WTC11 (cell line): ENCODE measurements around the gene ACYP2. TPM values are rescaled to one million over a fixed set of nuclear protein-coding genes. Genes with fewer than 3 reads are reported as not detected.

ENCODE experiments used
- ATAC-seq: fragments of 200-7000 bp; cut with Tn5 transposase; 2 replicates; pipeline ENCODE4 v1.10.0; 2021; ENCODE audit warnings: mild to moderate bottlenecking, moderate library complexity
- CTCF ChIA-PET: fragments of 300-600 bp; sonication (Branson Sonifier 250); formaldehyde crosslinking; loops from one replicate; lab custom pipeline; 2021; ENCODE audit warnings: antibody characterized with exemption; lab: Charles Lee
- POLR2A ChIA-PET: fragments of 350-600 bp; sonication (Branson Sonifier 250); formaldehyde crosslinking; loops from one replicate; lab custom pipeline; 2021; ENCODE audit warnings: antibody characterized with exemption; lab: Charles Lee
- DNase-seq: peaks from one replicate; pipeline ENCODE4 v3.0.0; 2021; ENCODE audit warnings: low spot score
- H3K27ac Mint-ChIP-seq: 2 replicates; pipeline ENCODE4 v1.8.0; 2021; ENCODE audit warnings: mixed read lengths
- H3K27me3 Mint-ChIP-seq: 2 replicates; pipeline ENCODE4 v1.8.0; 2021; ENCODE audit warnings: low read depth, mild to moderate bottlenecking, moderate library complexity, mixed read lengths
- H3K36me3 Mint-ChIP-seq: 2 replicates; pipeline ENCODE4 v1.8.0; 2021; ENCODE audit warnings: mixed read lengths
- H3K4me1 Mint-ChIP-seq: 2 replicates; pipeline ENCODE4 v1.8.0; 2022; ENCODE audit warnings: mixed read lengths
- H3K4me3 Mint-ChIP-seq: 2 replicates; pipeline ENCODE4 v1.8.0; 2021; ENCODE audit warnings: mild to moderate bottlenecking, moderate library complexity, mixed read lengths
- H3K9me3 Mint-ChIP-seq: 2 replicates; pipeline ENCODE4 v1.8.0; 2021; ENCODE audit warnings: mixed read lengths
- ATF3 ChIP-seq: sonication (generic); formaldehyde crosslinking; conservative IDR thresholded peaks from 2 replicates; pipeline ENCODE4 v1.8.1; 2022; ENCODE audit warnings: mild to moderate bottlenecking, missing genetic modification reagents
- CBFB ChIP-seq: sonication (generic); formaldehyde crosslinking; IDR thresholded peaks from 2 replicates; pipeline ENCODE4 v1.8.1; 2022; ENCODE audit warnings: mild to moderate bottlenecking, low read depth, missing genetic modification reagents
- CDX4 ChIP-seq: fragments of 250-450 bp; sonication (Bioruptor Pico); IDR thresholded peaks from 2 replicates; pipeline ENCODE4 v1.9.0; 2021; ENCODE audit warnings: moderate library complexity, mild to moderate bottlenecking, inconsistent platforms, borderline replicate concordance
- CREB1 ChIP-seq: sonication (generic); formaldehyde crosslinking; IDR thresholded peaks from 2 replicates; pipeline ENCODE4 v1.8.0; 2023; ENCODE audit warnings: mild to moderate bottlenecking, missing genetic modification reagents
- CTCF ChIP-seq: fragments of 200-600 bp; IDR thresholded peaks from 2 replicates; pipeline ENCODE4 v1.8.0; 2022; ENCODE audit warnings: antibody characterized with exemption
- ETV6 ChIP-seq: sonication (generic); formaldehyde crosslinking; IDR thresholded peaks from 2 replicates; pipeline ENCODE4 v1.8.1; 2022; ENCODE audit warnings: mild to moderate bottlenecking, missing genetic modification reagents
- GTF2I ChIP-seq: fragments of 250-450 bp; sonication (Bioruptor Pico); conservative IDR thresholded peaks from 2 replicates; pipeline ENCODE4 v1.4.0; 2021; ENCODE audit warnings: mild to moderate bottlenecking
- IRF1 ChIP-seq: sonication (generic); formaldehyde crosslinking; IDR thresholded peaks from 2 replicates; pipeline ENCODE4 v1.8.0; 2023; ENCODE audit warnings: missing genetic modification reagents
- JUN ChIP-seq: sonication (generic); formaldehyde crosslinking; IDR thresholded peaks from 2 replicates; pipeline ENCODE4 v1.8.0; 2023; ENCODE audit warnings: mild to moderate bottlenecking, missing genetic modification reagents
- NFYB ChIP-seq: sonication (generic); formaldehyde crosslinking; conservative IDR thresholded peaks from 2 replicates; pipeline ENCODE4 v1.8.0; 2022; ENCODE audit warnings: low read depth, missing genetic modification reagents
- NR3C1 ChIP-seq: sonication (generic); formaldehyde crosslinking; conservative IDR thresholded peaks from 2 replicates; pipeline ENCODE4 v1.8.1; 2023; ENCODE audit warnings: low read depth, mild to moderate bottlenecking, missing genetic modification reagents
- SP1 ChIP-seq: sonication (generic); formaldehyde crosslinking; conservative IDR thresholded peaks from 2 replicates; pipeline ENCODE4 v1.8.1; 2022; ENCODE audit warnings: missing genetic modification reagents
- TEAD4 ChIP-seq: sonication (generic); formaldehyde crosslinking; IDR thresholded peaks from 2 replicates; pipeline ENCODE4 v1.8.0; 2022; ENCODE audit warnings: mild to moderate bottlenecking, missing genetic modification reagents
- USF1 ChIP-seq: sonication (generic); formaldehyde crosslinking; IDR thresholded peaks from 2 replicates; pipeline ENCODE4 v1.8.0; 2022; ENCODE audit warnings: mild to moderate bottlenecking, missing genetic modification reagents
- USF2 ChIP-seq: sonication (generic); formaldehyde crosslinking; IDR thresholded peaks from 2 replicates; pipeline ENCODE4 v1.8.1; 2023; ENCODE audit warnings: mild to moderate bottlenecking, missing genetic modification reagents, moderate library complexity
- ZNF416 ChIP-seq: fragments of 250-450 bp; sonication (Bioruptor Pico); IDR thresholded peaks from 2 replicates; pipeline ENCODE4 v1.9.0; 2021; ENCODE audit warnings: mild to moderate bottlenecking, inconsistent platforms
- ZNF532 ChIP-seq: fragments of 250-450 bp; sonication (Bioruptor Pico); IDR thresholded peaks from 2 replicates; pipeline ENCODE4 v1.9.0; 2021; ENCODE audit warnings: mild to moderate bottlenecking, borderline replicate concordance
- total RNA-seq: library from RNA; stranded (reverse); gene quantifications from 3 replicates; pipeline ENCODE4 v1.2.3, GENCODE V29; 2021

ACYP2 gene
- total RNA-seq, 1 experiment from 2014 or later = 4.4 TPM

- TF ChIP-seq GTF2I (no peak), SP1 (no peak), IRF1 (CRISPR knock-in tag) (no peak)
- TF ChIP-seq, all 79 proteins: peak for 0
Observed at GRCh38 chr2:54189539-54189938, 74.1 kb downstream of the ACYP2 start (continued).

GRCh38 chr2:54191361-54192135, 76.1 kb downstream of the ACYP2 start:
- H3K27me3 Mint-ChIP-seq = no peaks in the 10 kb centered on the region
- H3K27ac Mint-ChIP-seq = no peak overlapping the region
- POLR2A ChIA-PET = no interaction called here
- H3K4me1 Mint-ChIP-seq = no peaks in the 10 kb centered on the region
- DNase-seq = no peak
- no peak overlapping the region for H3K4me3 Mint-ChIP-seq
- TF ChIP-seq TEAD4 (no peak), IRF1 (CRISPR knock-in tag) (no peak), CBFB (CRISPR knock-in tag) (no peak), NFYB (no peak), ATF3 (CRISPR knock-in tag) (no peak), ZNF532 (no peak), ETV6 (no peak)
- TF ChIP-seq, all 79 proteins: peak for 0
- ATAC-seq = no peak
- CTCF ChIA-PET = no interaction called here
- Mint-ChIP-seq H3K9me3 (peaks cover 8% of the 10 kb centered on the region), H3K36me3 (no peaks in the 10 kb centered on the region)

GRCh38 chr2:54194761-54195750, 79.6 kb downstream of the ACYP2 start:
- ATAC-seq = no peak
- no peaks in the 10 kb centered on the region for H3K4me1 Mint-ChIP-seq
- TF ChIP-seq USF2 (CRISPR knock-in tag) = no peak

GRCh38 chr2:54196646-54197045, 81.2 kb downstream of the ACYP2 start:
- H3K27ac Mint-ChIP-seq = no peak overlapping the region
- H3K9me3 Mint-ChIP-seq = no peaks in the 10 kb centered on the region
- H3K27me3 Mint-ChIP-seq = no peaks in the 10 kb centered on the region
- H3K36me3 Mint-ChIP-seq = no peaks in the 10 kb centered on the region
- POLR2A ChIA-PET = no interaction called here
- DNase-seq = no peak
- no peak overlapping the region for H3K4me3 Mint-ChIP-seq
- no peak for ATAC-seq
- CTCF ChIA-PET = interaction anchor here (0.6 kb wide), 1 partner anchor 922 kb away, joined by 3 read pairs; no protein-coding TSS in a partner anchor
- no peaks in the 10 kb centered on the region for H3K4me1 Mint-ChIP-seq
- TF ChIP-seq JUN (no peak), USF1 (CRISPR knock-in tag) (no peak), CREB1 (no peak), ZNF416 (no peak), CDX4 (CRISPR knock-in tag) (no peak), CTCF (no peak), NR3C1 (CRISPR knock-in tag) (no peak), SP1 (no peak)

More at GRCh38 chr2:54194761-54195750, 79.6 kb downstream of the ACYP2 start:
- Mint-ChIP-seq H3K9me3 (no peaks in the 10 kb centered on the region), H3K27me3 (no peaks in the 10 kb centered on the region), H3K27ac (no peak overlapping the region), H3K36me3 (no peaks in the 10 kb centered on the region), H3K4me3 (no peak overlapping the region)
- CTCF ChIA-PET = interaction anchor here (0.7 kb wide), 1 partner anchor 415 kb away, joined by 5 read pairs; no protein-coding TSS in a partner anchor
- POLR2A ChIA-PET = no interaction called here
- no peak for DNase-seq
